GM08714 (cell line): Measurements from ENCODE around the gene SLC7A5.
"Not testable (repeated sequence)": the region's sequence is repeated elsewhere in the genome, so short reads cannot be mapped to it uniquely, and the experiment has no call there.

Source experiments
- H3K4me3 ChIP-seq: fragments of 200-500 bp; sonication (Bioruptor generic); 2 replicates; pipeline ENCODE4 v1.5.1; 2014; ENCODE audit warnings: mild to moderate bottlenecking, low read length, inconsistent platforms
- ZNF274 ChIP-seq: IDR thresholded peaks from 2 replicates; pipeline ENCODE4 v1.6.1; 2012; ENCODE audit warnings: mild to moderate bottlenecking, low read depth, low read length

The SLC7A5 gene

DNA sequence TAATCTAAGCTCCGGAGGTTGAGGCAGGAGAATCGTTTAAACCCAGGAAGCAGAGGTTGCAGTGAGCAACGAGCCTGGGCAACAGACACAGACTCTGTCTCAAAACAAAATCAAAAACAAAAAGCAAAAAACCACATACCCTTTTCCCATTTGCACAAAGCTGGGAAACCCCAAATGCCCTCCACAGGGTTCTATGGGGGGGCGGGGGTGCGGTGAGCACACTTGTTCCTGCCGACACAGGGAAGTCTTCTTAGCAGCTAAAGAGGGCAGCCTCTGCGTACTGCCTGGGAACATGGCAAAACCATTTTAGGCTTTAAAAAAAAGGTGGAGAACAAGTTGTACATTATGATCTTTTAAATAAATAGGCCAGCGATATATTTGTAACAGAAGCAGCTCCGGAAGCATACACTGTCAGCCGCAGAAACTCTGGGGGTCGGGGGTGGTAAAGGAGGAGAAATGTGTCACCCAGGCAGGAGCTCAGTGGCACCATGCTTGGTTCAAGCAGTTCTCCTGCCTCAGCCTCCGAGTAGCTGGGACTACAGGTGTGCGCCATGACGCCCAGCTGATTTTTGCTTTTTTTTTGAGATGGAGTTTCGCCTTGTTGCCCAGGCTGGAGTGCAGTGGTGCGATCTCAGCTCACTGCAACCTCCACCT lies 3.3 kb downstream of the SLC7A5 start:
- not testable (repeated sequence) for H3K4me3 ChIP-seq

- no peak for TF ChIP-seq ZNF274
- no peak overlapping the region for H3K4me3 ChIP-seq
Measured at GRCh38 chr16:87864331-87864989, 4.8 kb downstream of the SLC7A5 start.

DNA sequence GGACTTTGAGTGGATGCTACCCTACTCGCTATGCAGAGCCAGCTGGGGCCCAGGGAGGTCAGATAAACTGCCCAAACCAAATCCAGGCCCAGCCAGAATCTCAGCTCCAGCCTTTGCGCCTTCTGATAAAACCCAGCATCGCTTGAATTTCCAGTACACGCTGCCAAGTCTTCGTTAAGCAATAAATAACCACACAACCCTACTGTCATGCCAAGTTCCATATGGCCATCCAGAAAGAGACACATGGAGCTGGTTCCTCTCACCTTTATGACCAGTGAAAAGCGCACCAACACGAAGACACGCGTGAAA lies 6.0 kb downstream of the SLC7A5 start:
- not testable (repeated sequence) for H3K4me3 ChIP-seq

- not testable (repeated sequence) for H3K4me3 ChIP-seq
Measured at GRCh38 chr16:87862597-87863326, 6.5 kb downstream of the SLC7A5 start.

GRCh38 chr16:87861300-87862099 lies 7.8 kb downstream of the SLC7A5 start:
- not testable (repeated sequence) for H3K4me3 ChIP-seq

GRCh38 chr16:87860553-87861299 lies 8.6 kb downstream of the SLC7A5 start:
- no peak overlapping the region for H3K4me3 ChIP-seq

DNA sequence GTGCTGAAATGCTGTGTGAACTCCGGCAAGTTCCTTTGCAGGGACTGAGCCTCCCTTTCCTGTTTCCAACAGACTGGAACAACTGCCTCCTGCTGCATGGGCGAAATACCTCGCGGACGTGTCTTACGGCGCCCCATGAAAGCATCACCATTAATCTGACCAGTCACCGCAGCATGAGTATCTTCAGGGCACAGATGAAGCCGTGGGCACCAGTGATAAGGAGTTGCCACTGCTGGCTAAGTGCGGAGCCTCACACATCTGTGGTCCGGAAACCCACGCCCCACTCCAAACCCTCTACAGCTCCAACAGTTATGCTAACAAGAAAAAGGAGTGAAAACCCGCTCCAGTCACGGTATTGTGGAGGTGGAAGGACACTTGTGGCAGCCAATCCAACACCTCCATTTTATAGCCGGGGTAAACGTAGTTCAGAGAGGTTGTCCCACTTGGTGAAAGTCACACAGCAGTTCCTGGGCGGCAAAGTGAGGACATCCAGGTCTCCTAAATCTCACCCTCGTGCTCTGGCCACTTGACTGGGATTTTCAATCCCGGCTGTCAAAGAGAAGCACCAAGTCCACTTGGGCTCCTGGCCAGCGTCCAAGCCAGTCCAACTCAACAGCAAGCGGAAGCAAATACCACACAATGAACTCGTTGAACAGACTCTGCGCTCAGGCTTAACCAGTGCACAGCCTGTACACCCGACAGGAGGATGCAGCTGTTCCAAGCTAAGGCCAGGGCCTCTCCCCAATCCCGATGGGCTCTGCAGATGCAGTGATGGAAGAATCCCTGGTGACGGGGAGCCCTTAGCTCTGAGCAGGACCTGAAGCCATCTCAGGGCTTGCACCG lies 10.9 kb downstream of the SLC7A5 start:
- not testable (repeated sequence) for H3K4me3 ChIP-seq

More at GRCh38 chr16:87860553-87861299, 8.6 kb downstream of the SLC7A5 start:
- no peak for TF ChIP-seq ZNF274

GRCh38 chr16:87856791-87857228 lies 12.5 kb downstream of the SLC7A5 start:
- no peak overlapping the region for H3K4me3 ChIP-seq
- TF ChIP-seq ZNF274: no peak

GRCh38 chr16:87855852-87856715 lies 13.2 kb downstream of the SLC7A5 start:
- H3K4me3 ChIP-seq: no peak overlapping the region
- TF ChIP-seq ZNF274: no peak

DNA sequence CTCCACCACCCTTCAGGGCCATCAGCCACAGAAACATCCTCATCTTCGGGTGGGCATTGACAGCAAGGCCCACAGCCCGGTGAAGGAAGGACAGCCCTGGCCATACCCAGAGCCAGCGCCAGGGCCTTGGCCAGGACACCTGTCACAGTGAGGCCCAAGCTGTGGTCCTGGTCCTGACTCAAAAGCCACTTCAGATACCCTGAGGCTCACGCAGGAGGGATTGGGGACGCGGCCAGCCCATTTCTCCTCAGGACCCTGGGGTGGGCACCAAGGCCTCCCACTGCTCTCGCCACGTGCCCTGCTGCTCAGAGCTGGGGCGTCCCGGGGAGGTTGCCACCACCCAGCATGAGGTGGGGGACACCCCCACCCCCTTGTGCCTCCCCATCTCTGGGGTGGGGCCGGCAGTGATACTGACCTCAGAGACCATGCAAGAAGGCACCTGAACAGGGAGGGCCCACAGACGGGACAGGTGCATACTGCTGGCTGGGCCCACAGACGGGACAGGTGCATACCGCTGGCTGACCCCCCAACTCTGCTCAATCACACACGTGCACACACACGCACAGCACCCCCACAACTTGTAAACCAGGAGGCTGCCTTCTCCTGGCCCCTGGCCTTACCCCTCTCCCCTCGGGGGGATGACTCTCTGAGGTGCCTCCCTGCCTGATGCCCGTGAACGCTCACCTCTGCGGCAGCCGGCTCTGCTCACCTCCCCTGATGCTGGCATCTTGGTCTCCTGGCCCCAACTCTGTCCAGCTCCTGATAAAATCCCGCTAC lies 14.2 kb downstream of the SLC7A5 start:
- no peak for TF ChIP-seq ZNF274
- H3K4me3 ChIP-seq: no peak overlapping the region

GRCh38 chr16:87854053-87854906 lies 15.0 kb downstream of the SLC7A5 start:
- TF ChIP-seq ZNF274: no peak

More at GRCh38 chr16:87854053-87854906, 15.0 kb downstream of the SLC7A5 start:
- H3K4me3 ChIP-seq: no peak overlapping the region
